ENCODE results near the gene TMEM18. TPM values are rescaled to one million over a fixed set of nuclear protein-coding genes. Genes with fewer than 3 reads are reported as not detected.

The TMEM18 gene
- 40.7 TPM for polyA plus RNA-seq (2012; ENCODE audit: insufficient read depth, insufficient read length, low read depth)

DNA sequence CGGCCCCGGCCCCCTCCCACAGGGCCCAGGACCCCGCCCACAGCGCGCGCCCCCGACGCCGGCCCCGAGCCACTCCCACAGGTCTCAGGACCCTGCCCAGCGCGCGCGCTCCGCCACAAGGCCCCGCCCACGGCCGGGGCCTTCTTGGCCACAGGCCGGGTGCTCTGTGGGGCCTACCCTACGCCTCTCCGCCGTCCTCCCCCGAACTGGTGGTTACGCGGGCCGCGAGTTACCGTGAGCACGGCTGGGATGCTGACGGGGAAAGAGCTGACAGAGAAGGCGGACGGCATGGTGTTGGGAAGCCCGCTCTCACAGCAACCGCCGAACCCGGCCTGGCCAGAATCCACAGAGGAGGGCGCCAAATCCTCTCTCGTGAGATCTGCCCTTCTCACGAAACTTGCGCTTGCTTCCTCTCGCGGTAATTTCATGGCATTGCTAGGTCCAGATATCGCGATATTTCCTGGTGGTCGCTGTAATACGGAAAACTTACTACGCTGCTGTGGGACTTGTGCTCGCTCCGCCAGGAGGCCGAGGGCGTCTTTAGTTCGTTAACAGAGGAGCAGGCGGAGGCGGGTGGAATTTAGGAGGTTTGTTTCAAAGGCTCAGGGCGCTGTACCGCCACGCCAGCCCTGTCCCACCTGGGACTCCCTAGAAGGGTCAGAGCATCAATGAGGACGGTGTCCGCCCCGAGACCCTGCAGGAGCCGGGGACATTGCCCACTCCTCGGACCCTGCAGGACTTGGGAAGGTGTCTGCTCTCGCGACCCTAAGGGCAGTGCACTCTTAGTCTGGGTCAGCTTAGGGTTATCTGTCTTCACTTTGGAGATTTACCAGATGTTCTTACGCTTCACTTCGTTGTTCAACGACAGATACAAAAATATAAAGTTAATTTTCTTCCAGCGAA lies at the start of gene TMEM18:
Gene TMEM18, minus strand, starts transcription at position 351 of the 903 bp plus-strand sequence. Its CDS starts 61 bp downstream, at position 290.
- DNase-seq: peak; percentile 86
- Histone ChIP-seq H3K4me1 (no peaks in the 10 kb centered on the region), H3K36me3 (peaks cover under 1% of the 10 kb centered on the region; the same call in 1 of the 2 replicates), H3K27me3 (no peaks in the 10 kb centered on the region), H3K9me3 (no peaks in the 10 kb centered on the region), H3K4me3 (ENCODE audit: low read depth, low read length) (peak within 1 kb of the TSS; percentile 80)
- TF ChIP-seq, protein P1, sequence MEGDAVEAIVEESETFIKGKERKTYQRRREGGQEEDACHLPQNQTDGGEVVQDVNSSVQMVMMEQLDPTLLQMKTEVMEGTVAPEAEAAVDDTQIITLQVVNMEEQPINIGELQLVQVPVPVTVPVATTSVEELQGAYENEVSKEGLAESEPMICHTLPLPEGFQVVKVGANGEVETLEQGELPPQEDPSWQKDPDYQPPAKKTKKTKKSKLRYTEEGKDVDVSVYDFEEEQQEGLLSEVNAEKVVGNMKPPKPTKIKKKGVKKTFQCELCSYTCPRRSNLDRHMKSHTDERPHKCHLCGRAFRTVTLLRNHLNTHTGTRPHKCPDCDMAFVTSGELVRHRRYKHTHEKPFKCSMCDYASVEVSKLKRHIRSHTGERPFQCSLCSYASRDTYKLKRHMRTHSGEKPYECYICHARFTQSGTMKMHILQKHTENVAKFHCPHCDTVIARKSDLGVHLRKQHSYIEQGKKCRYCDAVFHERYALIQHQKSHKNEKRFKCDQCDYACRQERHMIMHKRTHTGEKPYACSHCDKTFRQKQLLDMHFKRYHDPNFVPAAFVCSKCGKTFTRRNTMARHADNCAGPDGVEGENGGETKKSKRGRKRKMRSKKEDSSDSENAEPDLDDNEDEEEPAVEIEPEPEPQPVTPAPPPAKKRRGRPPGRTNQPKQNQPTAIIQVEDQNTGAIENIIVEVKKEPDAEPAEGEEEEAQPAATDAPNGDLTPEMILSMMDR (IDR thresholded peaks at IDR 0.05; ENCODE audit: low read depth, low read length): peak; percentile 24

DNA sequence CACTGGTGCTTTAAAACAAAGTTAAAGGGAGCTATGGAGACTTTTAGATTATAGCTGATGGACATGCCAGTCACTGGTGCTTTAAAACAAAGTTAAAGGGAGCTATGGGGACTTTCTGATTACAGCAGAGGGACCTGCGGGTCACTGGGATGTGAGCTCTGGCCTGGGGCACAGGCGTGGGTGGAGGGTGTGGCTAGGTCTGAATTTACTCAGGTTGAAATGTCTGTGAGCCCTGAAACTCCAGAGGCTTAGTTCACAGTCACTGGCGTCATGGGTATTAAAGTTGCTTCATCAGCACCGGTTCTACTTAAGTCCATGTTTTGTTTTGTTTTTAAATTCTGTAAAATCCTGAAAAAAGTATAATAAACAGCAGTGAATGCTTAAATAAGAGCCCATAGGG lies 49.0 kb upstream of the TMEM18 start:
- Histone ChIP-seq H3K9me3 (no peaks in the 10 kb centered on the region), H3K4me1 (no peaks in the 10 kb centered on the region), H3K27me3 (no peaks in the 10 kb centered on the region), H3K4me3 (ENCODE audit: low read depth, low read length) (no peak overlapping the region), H3K36me3 (no peaks in the 10 kb centered on the region)
- DNase-seq: no peak
- TF ChIP-seq, protein P1 (IDR thresholded peaks at IDR 0.05; ENCODE audit: low read depth, low read length): no peak

DNA sequence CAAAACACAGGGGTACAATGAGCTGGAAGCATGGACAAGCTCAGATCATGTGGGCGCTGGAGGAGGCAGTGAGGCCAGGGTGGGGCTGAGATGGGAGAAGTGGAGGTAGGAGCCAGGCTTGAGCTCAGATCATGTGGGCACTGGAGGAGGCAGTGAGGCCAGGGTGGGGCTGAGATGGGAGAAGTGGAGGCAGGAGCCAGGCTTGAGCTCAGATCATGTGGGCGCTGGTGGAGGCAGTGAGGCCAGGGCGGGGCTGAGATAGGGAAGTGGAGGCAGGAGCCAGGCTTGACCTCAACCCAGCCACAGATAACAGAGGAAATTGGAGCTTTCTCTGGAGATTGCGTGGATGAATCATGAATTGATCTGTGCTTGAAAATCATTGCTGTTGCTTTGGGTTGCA lies 48.3 kb upstream of the TMEM18 start:
- no peak for DNase-seq
- H3K4me3 ChIP-seq (ENCODE audit: low read depth, low read length): no peak overlapping the region
- no peaks in the 10 kb centered on the region for H3K4me1 ChIP-seq
- TF ChIP-seq, protein P1 (IDR thresholded peaks at IDR 0.05; ENCODE audit: low read depth, low read length): no peak
- no peaks in the 10 kb centered on the region for H3K27me3 ChIP-seq
- H3K36me3 ChIP-seq: no peaks in the 10 kb centered on the region
- no peaks in the 10 kb centered on the region for H3K9me3 ChIP-seq

DNA sequence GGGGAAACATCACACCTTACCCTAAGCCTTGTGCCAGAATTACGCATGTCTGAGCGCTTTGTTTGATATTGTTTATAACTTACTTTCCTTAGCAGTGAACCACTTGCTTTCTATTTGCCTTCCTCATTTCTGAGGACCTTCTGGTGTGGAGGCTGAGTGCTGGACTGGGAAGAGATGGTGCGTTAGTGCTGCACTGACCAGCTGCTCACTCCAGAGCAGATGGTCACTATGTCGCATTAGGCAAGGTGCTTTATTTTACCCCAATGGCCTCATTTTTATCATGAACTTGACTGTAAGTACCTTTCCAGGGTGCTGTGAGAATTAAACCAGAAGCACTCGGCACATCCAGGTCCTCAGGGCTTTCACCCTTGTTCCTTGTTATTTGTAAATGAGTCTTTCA lies 46.6 kb upstream of the TMEM18 start:
- H3K9me3 ChIP-seq: no peaks in the 10 kb centered on the region
- no peak for DNase-seq
- H3K4me1 ChIP-seq: no peaks in the 10 kb centered on the region
- no peaks in the 10 kb centered on the region for H3K36me3 ChIP-seq
- TF ChIP-seq, protein P1 (IDR thresholded peaks at IDR 0.05; ENCODE audit: low read depth, low read length): no peak
- H3K27me3 ChIP-seq: no peaks in the 10 kb centered on the region
- no peak overlapping the region for H3K4me3 ChIP-seq (ENCODE audit: low read depth, low read length)

DNA sequence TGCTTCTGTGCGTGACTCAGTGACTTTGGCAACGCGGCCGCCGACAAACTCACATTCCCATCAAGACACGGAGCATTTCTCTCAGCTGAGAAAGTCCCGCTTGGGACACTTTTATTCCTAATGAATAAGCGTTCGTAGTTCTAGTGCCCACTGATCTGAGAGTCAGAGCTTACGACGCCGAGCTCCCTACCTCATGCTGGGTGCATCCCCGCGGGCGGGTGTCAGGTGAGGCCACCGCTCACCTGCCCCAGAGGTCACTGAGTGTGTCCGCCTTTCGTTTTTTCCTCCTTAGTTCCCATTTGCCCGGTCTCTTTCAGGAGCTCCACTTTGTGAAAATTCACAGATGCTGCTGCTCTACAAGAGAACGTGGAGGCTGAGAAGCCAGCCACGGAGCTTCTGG lies 43.6 kb upstream of the TMEM18 start:
- DNase-seq: no peak
- TF ChIP-seq, protein P1 (IDR thresholded peaks at IDR 0.05; ENCODE audit: low read depth, low read length): no peak
- no peak overlapping the region for H3K4me3 ChIP-seq (ENCODE audit: low read depth, low read length)
- no peaks in the 10 kb centered on the region for H3K36me3 ChIP-seq
- H3K9me3 ChIP-seq: no peaks in the 10 kb centered on the region
- no peaks in the 10 kb centered on the region for H3K27me3 ChIP-seq
- no peaks in the 10 kb centered on the region for H3K4me1 ChIP-seq

DNA sequence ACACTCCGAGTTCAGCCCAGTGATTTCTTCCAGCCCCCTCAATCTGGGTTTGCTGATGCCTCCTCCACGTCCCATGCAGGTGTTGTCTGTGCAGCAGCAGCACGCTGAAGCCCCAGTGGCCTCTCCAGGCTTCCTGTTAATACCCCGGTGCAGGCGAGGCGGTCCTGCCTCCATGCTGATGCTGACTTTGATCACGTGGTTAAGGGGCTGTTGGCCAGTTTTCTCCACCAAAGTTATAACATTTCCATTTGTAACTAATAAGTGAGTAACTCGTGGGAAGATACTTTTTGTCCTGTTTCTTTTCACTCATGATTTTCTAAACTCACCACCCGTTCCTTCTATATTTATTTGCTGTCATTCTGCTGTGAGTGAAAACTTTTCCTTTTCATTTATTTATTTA lies 42.5 kb upstream of the TMEM18 start:
- no peak overlapping the region for H3K4me3 ChIP-seq (ENCODE audit: low read depth, low read length)
- TF ChIP-seq, protein P1 (IDR thresholded peaks at IDR 0.05; ENCODE audit: low read depth, low read length): no peak
- no peaks in the 10 kb centered on the region for H3K27me3 ChIP-seq
- no peaks in the 10 kb centered on the region for H3K9me3 ChIP-seq
- DNase-seq: no peak
- H3K4me1 ChIP-seq: no peaks in the 10 kb centered on the region
- no peaks in the 10 kb centered on the region for H3K36me3 ChIP-seq
